HG02678 (cell line): Measurements from ENCODE around the gene ARHGAP19.
A peak's percentile ranks its signal among the peaks of the same experiment; 100 is the strongest.

Experiments
- ATAC-seq: cut with Tn5 transposase; IDR thresholded peaks from one replicate; pipeline ENCODE4 v1.9.1; 2021; ENCODE audit warnings: mild to moderate bottlenecking, moderate library complexity; ENCODE audit not compliant: unreplicated experiment

Gene ARHGAP19

GRCh38 chr10:97197030-97197500 is 95.4 kb downstream of the ARHGAP19 start:
- no peak for ATAC-seq

- peak; percentile 64 for ATAC-seq
These were observed 96.0 kb downstream of the ARHGAP19 start for GRCh38 chr10:97196223-97197029.

- ATAC-seq, result no peak
These were observed 96.7 kb downstream of the ARHGAP19 start for GRCh38 chr10:97195706-97196222.

GRCh38 chr10:97192952-97193435 is 99.4 kb downstream of the ARHGAP19 start:
- ATAC-seq, result no peak

GRCh38 chr10:97190450-97190849 is 102.0 kb downstream of the ARHGAP19 start:
- no peak for ATAC-seq

- ATAC-seq, result no peak
These were observed 104.2 kb downstream of the ARHGAP19 start for GRCh38 chr10:97188261-97188711.

GRCh38 chr10:97186911-97187310 is 105.5 kb downstream of the ARHGAP19 start:
- no peak for ATAC-seq

GRCh38 chr10:97185326-97186058 is 106.9 kb downstream of the ARHGAP19 start, which contains the start of gene SLIT1:
Gene SLIT1 (minus strand): TSS chr10:97185959. CDS start chr10:97185674, 285 bp downstream.
- ATAC-seq, result no peak

GRCh38 chr10:97184971-97185325 is 107.5 kb downstream of the ARHGAP19 start:
- no peak for ATAC-seq

GRCh38 chr10:97183314-97183713 is 109.1 kb downstream of the ARHGAP19 start:
- no peak for ATAC-seq

- no peak for ATAC-seq
These were observed 110.0 kb downstream of the ARHGAP19 start for GRCh38 chr10:97182288-97182990.

GRCh38 chr10:97180986-97181385 is 111.5 kb downstream of the ARHGAP19 start:
- no peak for ATAC-seq

- ATAC-seq, result no peak
These were observed 112.1 kb downstream of the ARHGAP19 start for GRCh38 chr10:97180363-97180755.

GRCh38 chr10:97179731-97180362 is 112.6 kb downstream of the ARHGAP19 start:
- ATAC-seq, result no peak

- ATAC-seq, result no peak
These were observed 113.1 kb downstream of the ARHGAP19 start for GRCh38 chr10:97179311-97179710.

- ATAC-seq, result no peak
These were observed 114.4 kb downstream of the ARHGAP19 start for GRCh38 chr10:97178074-97178473.

GRCh38 chr10:97176226-97176625 is 116.2 kb downstream of the ARHGAP19 start:
- ATAC-seq, result no peak

- no peak for ATAC-seq
These were observed 116.9 kb downstream of the ARHGAP19 start for GRCh38 chr10:97175586-97175985.

- ATAC-seq, result no peak
These were observed 117.5 kb downstream of the ARHGAP19 start for GRCh38 chr10:97174941-97175340.

- no peak for ATAC-seq
These were observed 118.1 kb downstream of the ARHGAP19 start for GRCh38 chr10:97174276-97174775.
